GM03348 (cell line): ENCODE results near the gene MYRFL.
"Not testable (repeated sequence)": the region's sequence is repeated elsewhere in the genome, so short reads cannot be mapped to it uniquely, and the experiment has no call there.

Experiments
- DNase-seq: peaks from one replicate; pipeline ENCODE4 v3.0.0; 2012; ENCODE audit warnings: low spot score

Gene MYRFL

GRCh38 chr12:69844416-69844815, 19.4 kb downstream of the MYRFL start:
- DNase-seq, result no peak

GRCh38 chr12:69844836-69845235, 19.8 kb downstream of the MYRFL start:
- no peak for DNase-seq

- DNase-seq, result no peak
These were observed 21.9 kb downstream of the MYRFL start for GRCh38 chr12:69846976-69847375.

GRCh38 chr12:69851976-69852375, 26.9 kb downstream of the MYRFL start:
- peak; percentile 9 for DNase-seq

- not testable (repeated sequence) for DNase-seq
These were observed 28.3 kb downstream of the MYRFL start for GRCh38 chr12:69853176-69853961.

- DNase-seq, result no peak
These were observed 41.7 kb downstream of the MYRFL start for GRCh38 chr12:69866698-69867097.

- DNase-seq, result no peak
These were observed 43.7 kb downstream of the MYRFL start for GRCh38 chr12:69868695-69869094.

- DNase-seq, result no peak
These were observed 47.8 kb downstream of the MYRFL start for GRCh38 chr12:69872804-69873203.

GRCh38 chr12:69873429-69873828, 48.4 kb downstream of the MYRFL start:
- DNase-seq, result peak; percentile 33

- no peak for DNase-seq
These were observed 49.6 kb downstream of the MYRFL start for GRCh38 chr12:69874606-69875005.

GRCh38 chr12:69875416-69875935, 50.4 kb downstream of the MYRFL start:
- no peak for DNase-seq

GRCh38 chr12:69879007-69879960, 54.3 kb downstream of the MYRFL start:
- DNase-seq, result peak; percentile 87

GRCh38 chr12:69880571-69880970, 55.5 kb downstream of the MYRFL start:
- DNase-seq, result no peak

- DNase-seq, result no peak
These were observed 56.7 kb downstream of the MYRFL start for GRCh38 chr12:69881771-69882170.

- no peak for DNase-seq
These were observed 59.4 kb downstream of the MYRFL start for GRCh38 chr12:69884386-69884785.

GRCh38 chr12:69885658-69886057, 60.6 kb downstream of the MYRFL start:
- no peak for DNase-seq

GRCh38 chr12:69886109-69886508, 61.1 kb downstream of the MYRFL start:
- no peak for DNase-seq

- no peak for DNase-seq
These were observed 61.7 kb downstream of the MYRFL start for GRCh38 chr12:69886715-69887114.

GRCh38 chr12:69888901-69889300, 63.9 kb downstream of the MYRFL start:
- no peak for DNase-seq

GRCh38 chr12:69894800-69895383, 69.9 kb downstream of the MYRFL start:
- no peak for DNase-seq

- DNase-seq, result no peak
These were observed 71.8 kb downstream of the MYRFL start for GRCh38 chr12:69896653-69897381.

- DNase-seq, result peak; percentile 85
These were observed 72.7 kb downstream of the MYRFL start for GRCh38 chr12:69897744-69898143.
